GM21447 (cell line): Measurements from ENCODE around the gene GOLPH3.
"Not testable (repeated sequence)": the region's sequence is repeated elsewhere in the genome, so short reads cannot be mapped to it uniquely, and the experiment has no call there.

Experiments
- ATAC-seq: cut with Tn5 transposase; IDR thresholded peaks from one replicate; pipeline ENCODE4 v1.9.1; 2021; ENCODE audit not compliant: unreplicated experiment

Gene GOLPH3

GRCh38 chr5:32100691-32101302, 73.3 kb downstream of the GOLPH3 start:
- ATAC-seq, result no peak

DNA sequence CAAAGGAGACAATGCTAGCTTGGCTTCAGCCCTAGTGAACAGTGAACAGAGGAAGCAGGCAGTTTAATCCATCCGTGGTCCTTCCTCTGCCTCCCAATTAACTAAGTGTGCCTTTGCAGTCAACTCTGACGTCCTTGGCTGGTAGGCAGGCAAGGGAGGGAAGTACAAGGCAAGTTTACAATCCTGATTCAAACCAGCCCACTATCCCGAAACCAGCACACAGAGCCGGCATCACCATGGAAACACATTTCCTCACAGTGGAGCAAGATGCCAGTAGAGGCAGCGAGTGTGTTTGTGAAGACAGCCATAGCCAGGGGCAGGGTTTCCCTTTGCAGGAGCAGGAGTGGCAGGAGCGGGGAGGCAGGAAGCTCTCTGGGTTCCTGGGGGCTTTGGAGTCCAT, 73.9 kb downstream of the GOLPH3 start:
- no peak for ATAC-seq

DNA sequence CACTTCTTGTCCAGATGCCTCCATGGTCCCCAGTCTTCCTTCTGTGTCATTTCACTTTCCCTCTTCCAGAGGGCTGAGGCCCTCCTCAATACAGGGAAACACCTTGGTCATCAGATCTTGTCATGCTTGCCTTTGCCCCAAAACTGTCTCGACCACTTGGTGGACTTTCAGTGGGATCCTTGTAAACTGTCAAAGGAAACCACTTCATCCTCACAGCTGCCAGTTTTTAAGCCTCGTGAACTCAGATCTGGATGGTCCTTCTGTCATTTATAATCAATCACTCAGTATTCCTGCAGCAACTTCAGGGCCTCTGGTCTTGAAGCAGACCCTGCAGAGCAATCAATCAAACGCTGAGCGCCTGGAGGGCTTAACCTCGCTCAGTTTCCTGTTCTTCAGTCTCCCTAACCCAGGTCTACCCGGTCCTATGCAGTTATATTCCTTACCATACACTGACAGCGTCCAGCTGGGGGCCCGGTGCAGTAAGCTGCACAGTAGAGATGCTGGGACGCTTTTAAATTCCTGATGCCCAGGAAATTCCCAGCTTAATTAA, 74.6 kb downstream of the GOLPH3 start:
- ATAC-seq, result no peak

- ATAC-seq, result no peak
Measured at GRCh38 chr5:32098890-32099310, 75.2 kb downstream of the GOLPH3 start.

GRCh38 chr5:32098291-32098690, 75.8 kb downstream of the GOLPH3 start:
- ATAC-seq, result no peak

DNA sequence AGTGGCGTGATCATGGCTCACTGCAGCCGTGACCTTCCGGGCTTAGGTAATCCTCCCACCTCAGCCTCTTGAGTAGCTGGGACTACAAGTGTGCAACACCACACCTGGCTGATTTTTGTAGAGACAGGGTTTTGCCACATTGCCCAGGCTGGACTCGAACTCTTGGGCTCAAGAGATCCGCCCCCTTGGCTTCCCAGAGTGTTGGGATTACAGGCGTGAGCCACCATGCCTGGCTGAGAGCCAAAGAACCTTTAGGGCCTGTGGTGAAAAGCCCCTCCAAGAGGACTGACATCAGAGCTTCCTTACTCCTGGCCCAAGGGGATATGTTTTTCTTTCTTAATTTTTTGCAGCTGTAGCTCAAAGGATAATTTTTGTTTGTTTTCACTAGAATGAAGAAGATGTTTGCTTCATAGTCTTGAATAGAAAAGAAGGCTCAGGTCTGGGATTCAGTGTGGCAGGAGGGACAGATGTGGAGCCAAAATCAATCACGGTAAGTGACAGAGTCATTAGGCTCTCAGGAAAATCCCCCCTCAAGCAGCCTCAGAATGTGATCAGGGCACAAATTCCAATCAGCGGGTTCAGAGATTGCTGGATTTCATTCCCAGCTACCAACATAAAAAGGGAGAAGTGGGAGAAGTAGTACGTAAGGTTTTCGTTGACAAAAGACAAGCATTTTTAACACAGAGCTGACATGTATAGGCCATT, 77.1 kb downstream of the GOLPH3 start:
- ATAC-seq, result no peak

DNA sequence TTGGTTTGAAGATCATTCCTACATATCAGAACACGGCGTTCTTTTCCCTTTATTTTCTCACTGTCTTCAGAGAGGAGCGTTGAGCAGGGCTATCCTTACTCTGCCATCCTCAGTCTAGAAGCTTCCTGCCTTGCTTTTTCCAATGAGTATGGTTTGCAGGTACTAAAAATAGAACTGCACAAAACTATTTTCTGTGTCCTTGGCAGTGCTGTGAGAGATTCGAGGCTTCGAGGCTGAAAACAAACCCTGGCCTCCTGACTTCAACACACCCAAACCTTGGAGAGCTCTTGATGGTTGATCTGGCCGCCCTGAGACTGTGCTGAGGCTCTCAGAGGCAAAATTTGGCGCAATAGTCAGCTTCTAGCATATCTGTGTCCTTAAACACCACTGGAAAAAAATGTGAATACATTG, 78.9 kb downstream of the GOLPH3 start:
- no peak for ATAC-seq

- ATAC-seq, result no peak
Measured at GRCh38 chr5:32094691-32095090, 79.4 kb downstream of the GOLPH3 start.

DNA sequence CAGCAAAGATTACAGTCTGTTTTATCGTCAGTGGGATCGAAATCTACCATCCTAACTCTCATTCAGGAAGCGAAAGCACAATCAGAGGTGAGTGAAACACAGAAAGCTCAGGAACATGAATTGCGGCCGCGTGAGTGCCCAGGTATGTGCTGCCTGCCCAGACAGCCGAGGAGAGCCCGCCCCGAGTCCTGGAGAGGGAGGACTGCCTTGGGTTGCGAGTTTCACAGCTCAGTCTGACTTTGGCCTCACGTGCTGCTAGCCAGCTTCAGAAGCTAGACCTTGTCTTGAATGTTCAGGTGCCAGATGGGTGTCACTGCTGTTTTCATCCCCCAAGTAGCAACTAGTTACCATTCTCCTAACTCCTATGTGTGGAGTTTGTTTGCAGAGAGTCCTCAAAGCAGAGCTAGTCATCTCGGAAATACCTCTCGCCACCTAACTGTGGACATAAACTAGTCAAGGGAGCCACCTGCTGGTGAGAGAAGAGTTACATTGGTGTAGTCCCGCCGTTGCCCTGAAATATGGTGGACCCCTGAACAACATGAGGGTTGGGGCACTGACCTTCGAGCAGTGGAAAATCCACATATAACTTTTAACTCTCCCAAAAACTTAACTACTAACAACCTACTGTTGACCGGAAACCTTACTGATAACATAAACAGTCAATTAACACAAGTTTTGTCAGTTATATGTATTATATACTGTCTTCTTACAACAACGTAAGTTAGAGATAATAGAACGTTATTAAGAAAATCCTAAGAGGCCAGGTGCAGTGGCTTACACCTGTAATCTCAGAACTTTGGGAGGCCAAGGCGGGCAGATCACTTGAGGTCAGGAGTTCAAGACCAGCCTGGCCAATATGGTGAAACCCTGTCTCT, 80.9 kb downstream of the GOLPH3 start:
- peak; percentile 87 for ATAC-seq

DNA sequence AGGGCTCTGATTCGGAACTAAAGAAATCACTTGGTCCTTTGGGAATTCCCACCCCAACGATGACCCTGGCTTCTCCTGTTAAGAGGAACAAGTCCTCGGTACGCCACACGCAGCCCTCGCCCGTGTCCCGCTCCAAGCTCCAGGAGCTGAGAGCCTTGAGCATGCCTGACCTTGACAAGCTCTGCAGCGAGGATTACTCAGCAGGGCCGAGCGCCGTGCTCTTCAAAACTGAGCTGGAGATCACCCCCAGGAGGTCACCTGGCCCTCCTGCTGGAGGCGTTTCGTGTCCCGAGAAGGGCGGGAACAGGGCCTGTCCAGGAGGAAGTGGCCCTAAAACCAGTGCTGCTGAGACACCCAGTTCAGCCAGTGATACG, 83.4 kb downstream of the GOLPH3 start:
- ATAC-seq, result no peak

- ATAC-seq, result no peak
Measured at GRCh38 chr5:32090026-32090754, 83.9 kb downstream of the GOLPH3 start.

DNA sequence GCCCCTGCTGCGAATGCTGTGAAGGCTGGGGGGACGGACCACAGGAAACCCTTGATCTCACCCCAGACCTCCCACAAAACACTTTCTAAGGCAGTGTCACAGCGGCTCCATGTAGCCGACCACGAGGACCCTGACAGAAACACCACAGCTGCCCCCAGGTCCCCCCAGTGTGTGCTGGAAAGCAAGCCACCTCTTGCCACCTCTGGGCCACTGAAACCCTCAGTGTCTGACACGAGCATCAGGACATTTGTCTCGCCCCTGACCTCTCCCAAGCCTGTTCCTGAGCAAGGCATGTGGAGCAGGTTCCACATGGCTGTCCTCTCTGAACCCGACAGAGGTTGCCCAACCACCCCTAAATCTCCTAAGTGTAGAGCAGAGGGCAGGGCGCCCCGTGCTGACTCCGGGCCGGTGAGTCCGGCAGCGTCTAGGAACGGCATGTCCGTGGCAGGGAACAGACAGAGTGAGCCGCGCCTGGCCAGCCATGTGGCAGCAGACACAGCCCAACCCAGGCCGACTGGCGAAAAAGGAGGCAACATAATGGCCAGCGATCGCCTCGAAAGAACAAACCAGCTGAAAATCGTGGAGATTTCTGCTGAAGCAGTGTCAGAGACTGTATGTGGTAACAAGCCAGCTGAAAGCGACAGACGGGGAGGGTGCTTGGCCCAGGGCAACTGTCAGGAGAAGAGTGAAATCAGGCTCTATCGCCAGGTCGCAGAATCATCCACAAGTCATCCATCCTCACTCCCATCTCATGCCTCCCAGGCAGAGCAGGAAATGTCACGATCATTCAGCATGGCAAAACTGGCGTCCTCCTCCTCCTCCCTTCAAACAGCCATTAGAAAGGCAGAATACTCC, 84.7 kb downstream of the GOLPH3 start:
- ATAC-seq, result no peak

DNA sequence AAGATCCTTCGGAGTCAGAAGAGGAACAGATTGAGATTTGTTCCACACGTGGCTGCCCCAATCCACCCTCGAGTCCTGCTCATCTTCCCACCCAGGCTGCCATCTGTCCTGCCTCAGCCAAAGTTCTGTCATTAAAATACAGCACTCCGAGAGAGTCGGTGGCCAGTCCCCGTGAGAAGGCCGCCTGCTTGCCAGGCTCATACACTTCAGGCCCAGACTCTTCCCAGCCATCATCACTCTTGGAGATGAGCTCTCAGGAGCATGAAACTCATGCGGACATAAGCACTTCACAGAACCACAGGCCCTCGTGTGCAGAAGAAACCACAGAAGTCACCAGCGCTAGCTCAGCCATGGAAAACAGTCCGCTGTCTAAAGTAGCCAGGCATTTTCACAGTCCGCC, 85.9 kb downstream of the GOLPH3 start:
- no peak for ATAC-seq

- no peak for ATAC-seq
Measured at GRCh38 chr5:32087086-32088082, 86.7 kb downstream of the GOLPH3 start.

DNA sequence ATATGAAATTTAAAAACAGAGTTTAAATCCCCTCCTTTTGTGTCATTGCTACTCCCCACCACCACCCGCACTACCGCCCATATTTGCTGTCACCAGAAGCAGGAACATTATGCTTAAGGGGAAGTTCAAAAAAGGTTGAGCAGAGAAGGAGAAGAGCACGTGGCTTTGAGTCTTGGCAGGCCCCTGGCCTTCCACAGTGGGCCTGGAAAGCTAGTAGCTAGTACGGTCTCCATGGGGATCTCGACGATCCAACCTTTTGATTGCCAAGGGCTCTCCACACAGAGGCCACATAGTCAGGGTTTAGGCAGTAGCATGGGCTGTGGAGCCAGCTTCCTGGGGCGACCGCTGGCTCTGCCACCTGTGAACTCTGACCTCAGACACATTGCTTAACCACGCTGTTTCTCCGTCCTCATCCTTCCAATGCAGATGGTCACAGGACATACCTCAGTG, 90.1 kb downstream of the GOLPH3 start:
- no peak for ATAC-seq

- no peak for ATAC-seq
Measured at GRCh38 chr5:32082701-32083100, 91.4 kb downstream of the GOLPH3 start.

DNA sequence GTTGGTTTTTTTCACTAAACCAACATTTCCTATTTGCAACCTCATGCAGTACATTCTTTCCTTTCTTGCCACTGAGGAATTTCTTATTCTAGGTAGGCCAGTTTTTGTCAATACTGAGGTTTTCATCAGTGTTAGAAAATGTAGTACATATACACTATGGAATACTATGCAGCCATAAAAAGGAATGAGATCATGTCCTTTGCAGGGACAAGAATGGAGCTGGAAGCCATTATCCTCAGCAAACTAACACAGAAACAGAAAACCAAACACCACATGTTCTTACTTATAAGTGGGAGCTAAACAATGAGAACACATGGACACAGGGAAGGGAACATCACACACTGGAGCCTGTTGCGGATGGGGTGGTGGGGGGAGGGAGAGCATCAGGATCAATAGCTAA, 93.6 kb downstream of the GOLPH3 start:
- ATAC-seq, result not testable (repeated sequence)

DNA sequence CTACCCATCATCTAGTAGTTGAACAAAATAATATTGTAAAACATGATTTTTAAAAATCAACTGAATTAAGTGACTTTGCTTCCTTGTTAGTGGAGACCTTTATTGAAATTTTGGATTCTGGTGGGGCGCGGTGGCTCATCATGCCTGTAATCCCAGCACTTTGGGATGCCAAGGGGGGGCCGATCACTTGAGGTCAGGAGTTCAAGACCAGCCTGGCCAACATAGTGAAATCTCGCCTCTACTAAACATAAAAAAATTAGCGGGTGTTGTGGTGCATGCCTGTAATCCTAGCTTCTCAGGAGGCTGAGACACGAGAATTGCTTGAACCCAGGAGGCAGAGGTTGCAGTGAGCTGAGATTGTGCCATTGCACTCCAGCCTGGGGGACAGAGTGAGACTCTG, 95.3 kb downstream of the GOLPH3 start:
- not testable (repeated sequence) for ATAC-seq
